ENCODE results near the gene OR2L8.
"Not testable (repeated sequence)": the region's sequence is repeated elsewhere in the genome, so short reads cannot be mapped to it uniquely, and the experiment has no call there.

Gene OR2L8

GRCh38 chr1:247948558-247948957, at the start of gene OR2L8:
OR2L8 (plus strand) TSS chr1:247948858; CDS start chr1:247948858, 0 bp downstream.
- DNase-seq (ENCODE audit: low spot score): no peak

DNA sequence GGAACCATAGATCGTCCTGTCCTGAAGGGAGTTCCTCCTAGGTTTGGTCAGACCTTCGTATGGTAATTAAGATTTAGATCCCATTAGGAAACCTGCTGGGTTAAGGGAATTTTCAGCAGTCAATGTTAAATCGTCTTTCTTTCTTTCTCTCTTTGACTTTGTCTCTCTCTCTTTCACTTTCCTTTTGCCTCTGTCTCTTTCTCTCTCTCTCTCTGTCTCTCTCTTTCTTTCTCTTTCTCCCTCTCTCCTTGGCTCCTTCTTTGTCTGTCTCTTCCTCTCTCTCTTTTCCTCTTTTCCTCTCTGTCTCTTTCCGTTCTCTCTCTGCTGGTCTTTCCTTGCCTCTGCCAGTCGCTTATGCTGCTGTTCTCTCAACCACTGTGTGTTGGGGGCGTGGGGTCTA, 44.5 kb upstream of the OR2L8 start:
- DNase-seq (ENCODE audit: low spot score): no peak

- no peak for DNase-seq (ENCODE audit: low spot score)
These were observed 43.5 kb upstream of the OR2L8 start for GRCh38 chr1:247905181-247905580.

DNA sequence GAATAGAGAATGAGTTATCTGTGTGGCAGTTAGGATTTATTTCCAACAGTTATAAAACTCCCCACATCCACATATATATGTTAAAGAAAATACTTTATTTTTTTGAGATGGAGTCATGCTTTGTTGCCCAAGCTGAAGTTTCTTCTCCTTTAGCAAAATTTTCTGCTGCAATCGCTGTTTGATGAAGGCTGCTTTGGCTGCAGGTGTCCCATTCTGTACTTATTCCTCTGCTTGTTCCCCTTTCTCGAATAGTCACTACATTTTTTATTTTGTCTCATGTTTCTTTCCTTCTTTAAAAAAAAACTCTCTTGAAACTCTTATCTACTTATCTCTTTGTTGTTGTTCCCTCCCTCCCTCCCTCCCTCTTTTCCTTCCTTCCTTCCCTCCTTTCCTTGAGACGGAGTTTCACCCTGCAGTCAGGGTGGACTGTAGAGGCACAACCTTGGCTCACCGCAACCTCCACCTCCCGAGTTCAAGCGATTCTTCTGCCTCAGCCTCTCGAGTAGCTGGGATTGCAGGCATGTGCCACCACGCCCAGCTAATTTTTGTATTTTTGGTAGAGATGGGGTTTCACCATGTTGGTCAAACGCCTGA, 42.7 kb upstream of the OR2L8 start:
- DNase-seq (ENCODE audit: low spot score): no peak

- peak; percentile 78 for DNase-seq (ENCODE audit: low spot score)
These were observed 42.1 kb upstream of the OR2L8 start for GRCh38 chr1:247906504-247907047.

- DNase-seq (ENCODE audit: low spot score): no peak
These were observed 39.9 kb upstream of the OR2L8 start for GRCh38 chr1:247908766-247909165.

GRCh38 chr1:247913786-247914185, 34.9 kb upstream of the OR2L8 start:
- DNase-seq (ENCODE audit: low spot score): no peak

GRCh38 chr1:247914941-247915662, 33.6 kb upstream of the OR2L8 start:
- no peak for DNase-seq (ENCODE audit: low spot score)

GRCh38 chr1:247919952-247920351, 28.7 kb upstream of the OR2L8 start, which contains the start of gene OR2T8:
OR2T8 (plus strand) TSS chr1:247920252; CDS start chr1:247921018, 766 bp downstream.
- no peak for DNase-seq (ENCODE audit: low spot score)

GRCh38 chr1:247923941-247924340, 24.7 kb upstream of the OR2L8 start:
- DNase-seq (ENCODE audit: low spot score): no peak

GRCh38 chr1:247924868-247925267, 23.8 kb upstream of the OR2L8 start, which contains the start of gene OR2AJ1:
OR2AJ1 (plus strand) TSS chr1:247924889; CDS start chr1:247933769, 8,880 bp downstream.
- peak; percentile 17 for DNase-seq (ENCODE audit: low spot score)

DNA sequence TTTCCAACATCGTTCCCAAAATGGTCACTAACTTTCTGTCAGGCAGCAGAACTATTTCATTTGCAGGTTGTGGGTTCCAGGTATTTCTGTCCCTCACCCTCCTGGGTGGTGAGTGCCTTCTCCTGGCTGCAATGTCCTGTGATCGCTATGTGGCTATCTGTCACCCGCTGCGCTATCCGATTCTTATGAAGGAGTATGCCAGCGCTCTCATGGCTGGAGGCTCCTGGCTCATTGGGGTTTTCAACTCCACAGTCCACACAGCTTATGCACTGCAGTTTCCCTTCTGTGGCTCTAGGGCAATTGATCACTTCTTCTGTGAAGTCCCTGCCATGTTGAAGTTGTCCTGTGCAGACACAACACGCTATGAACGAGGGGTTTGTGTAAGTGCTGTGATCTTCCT, 14.7 kb upstream of the OR2L8 start:
- no peak for DNase-seq (ENCODE audit: low spot score)

- DNase-seq (ENCODE audit: low spot score): no peak
These were observed 12.9 kb upstream of the OR2L8 start for GRCh38 chr1:247935781-247936180.

- no peak for DNase-seq (ENCODE audit: low spot score)
These were observed 12.2 kb upstream of the OR2L8 start for GRCh38 chr1:247936415-247936814.

- not testable (repeated sequence) for DNase-seq (ENCODE audit: low spot score)
These were observed 11.5 kb upstream of the OR2L8 start for GRCh38 chr1:247936965-247937734.

DNA sequence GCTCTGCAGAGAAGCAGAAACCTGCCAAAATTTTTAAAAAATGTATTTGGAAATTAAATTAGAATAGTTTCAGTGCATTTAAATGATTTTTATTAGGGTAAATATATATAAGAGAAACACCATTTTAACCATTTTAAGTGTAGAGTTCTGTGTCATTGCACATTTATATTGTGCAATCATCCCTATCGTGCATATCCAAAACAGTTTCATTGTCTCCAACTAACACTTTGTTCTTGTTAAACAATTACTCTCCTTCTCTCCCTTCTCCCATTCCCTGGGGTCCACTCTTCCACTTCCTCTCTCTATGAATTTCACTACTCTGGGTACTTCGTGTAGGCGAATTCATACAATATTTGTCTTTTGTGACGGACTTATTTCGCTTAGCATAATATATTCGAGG, 6.0 kb upstream of the OR2L8 start:
- DNase-seq (ENCODE audit: low spot score): no peak

- no peak for DNase-seq (ENCODE audit: low spot score)
These were observed 4.8 kb downstream of the OR2L8 start for GRCh38 chr1:247953408-247953807.

DNA sequence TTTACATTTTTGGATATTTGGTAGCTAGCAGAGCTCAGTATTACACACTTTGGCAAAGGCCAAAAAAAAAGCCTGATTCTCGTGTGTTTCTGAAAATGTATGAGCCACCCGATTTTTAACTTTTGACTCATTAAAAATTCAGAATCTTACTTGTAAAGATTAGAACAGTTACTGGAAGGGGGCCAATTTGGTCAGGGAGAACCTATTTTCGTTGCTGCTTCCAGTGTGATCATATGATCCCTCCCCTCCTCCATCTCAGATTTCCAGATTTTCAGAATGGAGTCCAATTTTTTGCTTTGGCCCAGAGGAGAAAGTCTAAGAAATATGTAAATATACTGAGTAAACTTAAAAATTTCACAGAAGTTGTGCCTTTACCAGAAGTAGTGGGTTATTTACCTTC, 13.1 kb downstream of the OR2L8 start:
- no peak for DNase-seq (ENCODE audit: low spot score)

- no peak for DNase-seq (ENCODE audit: low spot score)
These were observed 14.4 kb downstream of the OR2L8 start for GRCh38 chr1:247962911-247963588.

DNA sequence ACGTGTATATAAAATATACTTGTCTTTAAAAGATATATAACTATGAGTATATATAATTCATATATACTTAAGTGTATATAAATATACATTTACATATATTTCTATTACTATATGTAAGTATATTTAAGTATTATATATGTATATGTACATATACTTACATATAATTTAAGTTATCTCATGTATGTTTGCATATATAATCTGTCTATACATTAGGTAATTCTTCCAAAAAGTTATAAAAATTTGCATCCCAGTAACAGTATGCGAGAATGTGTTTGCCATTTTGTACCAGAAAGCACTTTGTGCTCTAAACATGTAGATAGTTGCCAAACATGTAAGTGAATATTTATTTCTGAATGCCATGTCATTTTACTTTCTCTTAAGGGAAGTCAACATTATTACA, 16.3 kb downstream of the OR2L8 start, which contains the start of gene OR2AK2:
OR2AK2 (plus strand) TSS at position 301 of the 400 bp plus-strand sequence. CDS start 144 bp downstream, outside the sequence.
- DNase-seq (ENCODE audit: low spot score): no peak

DNA sequence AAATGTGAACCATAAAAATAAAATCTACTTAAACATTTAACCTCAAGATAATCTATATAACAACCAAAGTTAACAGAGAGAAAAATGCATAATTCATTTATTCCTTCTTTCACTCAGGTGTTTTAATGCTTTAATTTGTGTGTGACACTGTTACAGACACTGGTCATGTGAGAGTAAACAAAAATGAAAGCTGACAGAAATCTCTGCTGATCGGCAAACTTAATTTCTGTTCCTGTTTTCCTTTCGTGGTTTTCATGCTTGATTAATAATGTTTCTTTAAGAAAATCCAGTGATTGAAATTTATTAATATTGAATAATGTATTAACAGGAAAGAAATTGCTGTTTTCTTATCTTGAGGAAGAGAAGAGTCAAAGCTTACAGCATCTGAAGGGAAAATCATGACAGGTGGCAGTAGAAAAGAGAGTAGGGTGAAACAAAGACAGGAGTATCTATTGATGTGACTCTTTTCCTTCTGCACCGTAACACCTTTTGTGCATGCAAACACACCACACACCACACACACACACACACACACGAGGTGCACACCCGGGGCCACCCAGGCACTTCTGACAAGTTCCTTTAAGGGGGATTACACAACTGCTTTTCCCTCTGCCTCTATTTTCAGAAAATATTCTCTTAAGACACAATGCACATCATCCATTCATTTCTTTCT, 18.0 kb downstream of the OR2L8 start:
- DNase-seq (ENCODE audit: low spot score): no peak
